Right atrium auricular region (tissue), 2 donors: ENCODE measurements around the gene TSSK6. TPM values are rescaled to one million over a fixed set of nuclear protein-coding genes. Genes with fewer than 3 reads are reported as not detected.

Experiments
- DNase-seq: peaks from one replicate; pipeline ENCODE4 v3.0.0-alpha.2; 2019; ENCODE audit warnings: low spot score
- H3K27ac ChIP-seq, 2 donors: fragments of 200-600 bp; sonication (generic); 1 replicate in 1 of 2; 2 replicates in 1 of 2; pipeline ENCODE4 v1.5.1; 2016 to 2019
- H3K27me3 ChIP-seq, 2 donors: fragments of 200-600 bp; sonication (generic); one replicate each; pipeline versions ENCODE4 v1.5.1 to v1.6.0; 2017 to 2019
- H3K36me3 ChIP-seq: fragments of 200-600 bp; sonication (generic); one replicate; pipeline ENCODE4 v1.5.1; 2016
- H3K4me1 ChIP-seq, 2 donors: fragments of 200-600 bp; sonication (generic); one replicate each; pipeline versions ENCODE4 v1.5.1 to v1.6.0; 2017 to 2019
- H3K4me3 ChIP-seq, 2 donors: fragments of 200-600 bp; sonication (generic); 1 replicate in 1 of 2; 2 replicates in 1 of 2; pipeline ENCODE4 v1.5.1; 2017 to 2019; ENCODE audit warnings: mild to moderate bottlenecking in 1 of 2, moderate library complexity in 1 of 2
- H3K9me3 ChIP-seq, 2 donors: fragments of 200-600 bp; sonication (generic); one replicate each; pipeline ENCODE4 v1.5.1; 2019
- total RNA-seq, 2 donors: library from RNA; depleted of rRNA; stranded (reverse); fragments of >200 nt; gene quantifications; one replicate each; pipeline ENCODE4 v1.1.0, GENCODE V29; 2016
- TF ChIP-seq, protein P1 (sequence below), 2 donors: fragments of 200-600 bp; sonication (generic); IDR thresholded peaks; one replicate each; pipeline ENCODE4 v1.5.1; 2019; ENCODE audit warnings: antibody characterized with exemption in 2 of 2

Gene TSSK6
- total RNA-seq, 2 donors from 2014 or later = 1.2 to 1.3 TPM

DNA sequence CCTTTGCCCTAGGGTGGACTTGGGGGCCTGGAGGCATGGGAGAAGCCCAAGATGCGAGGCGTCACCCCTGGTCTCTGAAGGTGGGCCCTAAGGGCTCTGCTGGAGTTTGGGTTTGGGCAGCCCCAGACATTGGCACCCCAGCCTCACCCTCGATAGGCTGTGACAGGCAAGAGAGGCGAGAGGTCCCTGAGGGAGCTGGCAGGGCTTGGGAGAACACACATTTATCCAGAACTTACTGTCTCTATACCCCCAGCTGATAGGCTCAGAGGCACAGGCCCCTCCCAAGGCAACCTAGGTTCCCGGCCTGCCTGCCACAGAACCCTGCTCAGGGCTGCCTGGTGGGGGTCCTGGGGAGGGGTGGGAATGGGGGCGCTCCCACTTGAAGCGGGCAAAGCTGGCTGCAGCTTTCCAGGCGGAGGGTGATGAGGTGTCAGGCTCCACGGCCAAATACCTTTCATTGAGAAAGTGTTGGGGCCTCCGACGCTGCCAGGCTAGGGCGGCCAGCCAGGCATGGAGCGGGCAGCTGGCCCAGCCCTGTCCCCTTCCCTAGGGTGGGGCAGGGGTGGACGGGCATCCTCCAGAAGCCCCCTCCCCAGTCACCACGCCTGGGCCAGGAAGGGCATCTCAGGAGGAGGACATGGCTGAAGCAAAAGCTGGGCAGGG lies 32.5 kb upstream of the TSSK6 start:
- TF ChIP-seq, protein P1, sequence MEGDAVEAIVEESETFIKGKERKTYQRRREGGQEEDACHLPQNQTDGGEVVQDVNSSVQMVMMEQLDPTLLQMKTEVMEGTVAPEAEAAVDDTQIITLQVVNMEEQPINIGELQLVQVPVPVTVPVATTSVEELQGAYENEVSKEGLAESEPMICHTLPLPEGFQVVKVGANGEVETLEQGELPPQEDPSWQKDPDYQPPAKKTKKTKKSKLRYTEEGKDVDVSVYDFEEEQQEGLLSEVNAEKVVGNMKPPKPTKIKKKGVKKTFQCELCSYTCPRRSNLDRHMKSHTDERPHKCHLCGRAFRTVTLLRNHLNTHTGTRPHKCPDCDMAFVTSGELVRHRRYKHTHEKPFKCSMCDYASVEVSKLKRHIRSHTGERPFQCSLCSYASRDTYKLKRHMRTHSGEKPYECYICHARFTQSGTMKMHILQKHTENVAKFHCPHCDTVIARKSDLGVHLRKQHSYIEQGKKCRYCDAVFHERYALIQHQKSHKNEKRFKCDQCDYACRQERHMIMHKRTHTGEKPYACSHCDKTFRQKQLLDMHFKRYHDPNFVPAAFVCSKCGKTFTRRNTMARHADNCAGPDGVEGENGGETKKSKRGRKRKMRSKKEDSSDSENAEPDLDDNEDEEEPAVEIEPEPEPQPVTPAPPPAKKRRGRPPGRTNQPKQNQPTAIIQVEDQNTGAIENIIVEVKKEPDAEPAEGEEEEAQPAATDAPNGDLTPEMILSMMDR (IDR thresholded peaks at IDR 0.05) = no peak
- H3K4me1 ChIP-seq = peaks cover 0 to 23% of the 10 kb centered on the region in 2 donors
- no peak overlapping the region for H3K4me3 ChIP-seq
- H3K9me3 ChIP-seq = no peaks in the 10 kb centered on the region
- DNase-seq = no peak
- no peaks in the 10 kb centered on the region for H3K27me3 ChIP-seq
- H3K36me3 ChIP-seq = no peaks in the 10 kb centered on the region
- peak overlapping the region in 1 of 2 donors; percentile 42 for H3K27ac ChIP-seq

DNA sequence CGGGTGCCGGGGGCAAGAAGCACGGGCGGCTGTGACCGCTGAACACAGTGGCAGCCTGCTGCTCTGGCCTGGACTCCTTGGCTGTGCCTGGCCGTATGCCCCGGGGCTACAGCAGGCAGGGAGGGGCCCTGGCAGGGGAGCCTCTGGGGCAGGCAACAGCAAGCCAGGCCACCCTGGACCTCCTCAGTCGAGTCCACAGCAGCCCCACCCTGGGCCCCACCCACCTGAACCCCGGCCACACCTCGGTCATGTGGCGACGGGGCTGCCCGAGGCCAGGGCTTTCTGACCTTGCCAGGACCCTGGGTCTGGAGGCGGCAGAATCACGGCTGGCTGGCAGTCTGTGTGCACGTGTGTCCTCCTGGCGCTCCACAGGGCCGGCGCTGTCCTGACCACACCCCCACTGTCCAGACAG lies 31.4 kb upstream of the TSSK6 start:
- DNase-seq = no peak
- Histone ChIP-seq H3K36me3 (no peaks in the 10 kb centered on the region), H3K4me1 (peaks cover 0 to 23% of the 10 kb centered on the region in 2 donors), H3K9me3 (no peaks in the 10 kb centered on the region), H3K27me3 (peaks cover 0 to 3% of the 10 kb centered on the region in 2 donors), H3K4me3 (no peak overlapping the region), H3K27ac (no peak overlapping the region)
- TF ChIP-seq, protein P1 (IDR thresholded peaks at IDR 0.05) = no peak

DNA sequence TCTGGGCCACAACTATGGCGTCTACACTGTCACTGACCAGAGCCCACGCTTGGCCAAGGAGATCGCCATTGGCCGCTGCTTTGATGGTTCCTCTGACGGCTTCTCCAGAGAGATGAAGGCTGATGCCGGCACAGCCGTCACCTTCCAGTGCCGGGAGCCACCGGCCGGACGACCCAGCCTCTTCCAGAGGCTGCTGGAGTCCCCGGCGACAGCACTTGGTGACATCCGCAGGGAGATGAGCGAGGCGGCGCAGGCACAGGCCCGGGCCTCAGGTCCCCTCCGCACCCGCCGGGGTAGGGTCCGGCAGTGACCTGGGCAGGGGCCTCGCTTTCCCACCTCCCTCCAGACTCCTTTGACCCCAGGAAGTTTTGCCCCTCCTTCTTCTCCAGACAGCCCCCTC lies 30.4 kb upstream of the TSSK6 start:
- Histone ChIP-seq H3K27ac (no peak overlapping the region), H3K4me1 (peaks cover 0 to 33% of the 10 kb centered on the region in 2 donors), H3K4me3 (no peak overlapping the region), H3K36me3 (no peaks in the 10 kb centered on the region), H3K27me3 (peaks cover 6 to 13% of the 10 kb centered on the region in 2 donors), H3K9me3 (no peaks in the 10 kb centered on the region)
- TF ChIP-seq, protein P1 (IDR thresholded peaks at IDR 0.05) = no peak
- DNase-seq = no peak

- TF ChIP-seq, protein P1 (IDR thresholded peaks at IDR 0.05) = no peak
- Histone ChIP-seq H3K27me3 (peaks cover 9 to 19% of the 10 kb centered on the region in 2 donors), H3K36me3 (no peaks in the 10 kb centered on the region), H3K27ac (no peak overlapping the region), H3K4me1 (peaks cover 0 to 39% of the 10 kb centered on the region in 2 donors), H3K4me3 (no peak overlapping the region), H3K9me3 (no peaks in the 10 kb centered on the region)
- no peak for DNase-seq
Measured at GRCh38 chr19:19544954-19545591, 29.7 kb upstream of the TSSK6 start.

GRCh38 chr19:19544257-19544953 lies 29.1 kb upstream of the TSSK6 start:
- TF ChIP-seq, protein P1 (IDR thresholded peaks at IDR 0.05) = no peak
- Histone ChIP-seq H3K9me3 (no peaks in the 10 kb centered on the region), H3K4me3 (no peak overlapping the region), H3K4me1 (peaks cover 0 to 41% of the 10 kb centered on the region in 2 donors), H3K36me3 (no peaks in the 10 kb centered on the region), H3K27ac (no peak overlapping the region), H3K27me3 (peaks cover 11 to 19% of the 10 kb centered on the region in 2 donors)
- DNase-seq = no peak
